Fibroblast of pulmonary artery (primary cell): Measurements from ENCODE around the gene DOK4.

Experiments
- DNase-seq: peaks from one replicate; pipeline ENCODE4 v3.0.0-alpha.2; 2010; ENCODE audit warnings: low read depth
- H3K4me3 ChIP-seq: replicated peaks from 2 replicates; pipeline ENCODE4 v1.5.1; 2011; ENCODE audit warnings: low read depth, mild to moderate bottlenecking, control low read depth, low read length, moderate library complexity
- CTCF ChIP-seq: IDR thresholded peaks from 2 replicates; pipeline ENCODE4 v1.5.1; 2011; ENCODE audit warnings: mild to moderate bottlenecking, control low read depth, low read length, inconsistent platforms; ENCODE audit errors: missing control alignments

The DOK4 gene

GRCh38 chr16:57531635-57532265 is 45.5 kb upstream of the DOK4 start:
- no peak overlapping the region for H3K4me3 ChIP-seq
- no peak for TF ChIP-seq CTCF
- no peak for DNase-seq

- no peak for TF ChIP-seq CTCF
- no peak for DNase-seq
- H3K4me3 ChIP-seq = no peak overlapping the region
Measured at GRCh38 chr16:57531253-57531575, 44.9 kb upstream of the DOK4 start.

GRCh38 chr16:57530522-57531252 is 44.4 kb upstream of the DOK4 start:
- no peak for DNase-seq
- no peak for TF ChIP-seq CTCF
- no peak overlapping the region for H3K4me3 ChIP-seq

- no peak overlapping the region for H3K4me3 ChIP-seq
- DNase-seq = peak; percentile 81
- no peak for TF ChIP-seq CTCF
Measured at GRCh38 chr16:57530104-57530521, 43.8 kb upstream of the DOK4 start.

GRCh38 chr16:57529391-57530103 is 43.3 kb upstream of the DOK4 start:
- DNase-seq = no peak
- H3K4me3 ChIP-seq = no peak overlapping the region

More at GRCh38 chr16:57529391-57530103, 43.3 kb upstream of the DOK4 start:
- TF ChIP-seq CTCF = no peak
